GM12878 (cell line): Measurements from ENCODE around the gene SMAD2. TPM values are rescaled to one million over a fixed set of nuclear protein-coding genes. Genes with fewer than 3 reads are reported as not detected.
A peak's percentile ranks its signal among the peaks of the same experiment; 100 is the strongest.

Source experiments
- ATAC-seq: fragments of 200-7000 bp; cut with Tn5 transposase; 3 replicates; pipeline ENCODE4 v1.9.1; 2020; ENCODE audit warnings: mild to moderate bottlenecking, moderate library complexity
- BruUV-seq: library from RNA; stranded (reverse); fragments of 400-500 nt; replicated peaks from 2 replicates; lab custom pipeline; 2021; lab: Mats Ljungman, UMichigan
- CTCF ChIA-PET: fragments of 300-600 bp; sonication (Branson Sonifier 250); formaldehyde crosslinking; extraction: SDS; loops from one replicate; lab custom pipeline; 2021; ENCODE audit warnings: inconsistent platforms; lab: Yijun Ruan, JAX
- POLR2A ChIA-PET: fragments of 350-600 bp; formaldehyde crosslinking; extraction: SDS; loops from one replicate; lab custom pipeline; 2021; ENCODE audit warnings: inconsistent platforms; lab: Charles Lee
- RAD21 ChIA-PET: fragments of 300-600 bp; sonication (Branson Sonifier 250); formaldehyde crosslinking; loops from one replicate; lab custom pipeline; 2023; ENCODE audit warnings: antibody characterized with exemption; ENCODE audit not compliant: unreplicated experiment; lab: Charles Lee
- SMC1A ChIA-PET: fragments of 300-600 bp; sonication (Branson Sonifier 250); formaldehyde crosslinking; loops from one replicate; lab custom pipeline; 2023; ENCODE audit not compliant: unreplicated experiment, uncharacterized antibody; lab: Charles Lee
- DNase-seq: peaks from one replicate; pipeline ENCODE4 v3.0.0-alpha.2; 2011; ENCODE audit warnings: low read depth, low spot score
- FAIRE-seq: peaks from 3 replicates; lab custom pipeline; 2011; peaks lifted over from hg19 to GRCh38; lab: Jason Lieb, UNC
- H2AFZ ChIP-seq: 2 replicates; pipeline ENCODE4 v1.6.0; 2011; ENCODE audit warnings: low read depth, low read length, control low read depth; ENCODE audit not compliant: control insufficient read depth
- H3K27ac ChIP-seq: 2 replicates; pipeline ENCODE4 v1.5.1; 2011; ENCODE audit warnings: control low read depth; ENCODE audit not compliant: control insufficient read depth, insufficient read depth
- H3K27me3 ChIP-seq, 2 experiments: replicated peaks in 1 of 2; 2 replicates each; pipeline versions ENCODE4 v1.6.0 to v1.6.1; 2011; ENCODE audit warnings: low read length in 1 of 2; ENCODE audit not compliant: control insufficient read depth in 2 of 2, insufficient read depth in 2 of 2
- H3K36me3 ChIP-seq, 2 experiments: 2 replicates each; pipeline ENCODE4 v1.5.1; 2011; ENCODE audit warnings: low read length in 1 of 2; ENCODE audit not compliant: control insufficient read depth in 2 of 2, insufficient read depth in 2 of 2
- H3K4me1 ChIP-seq: 2 replicates; pipeline ENCODE4 v1.6.1; 2011; ENCODE audit warnings: mild to moderate bottlenecking, low read length, moderate library complexity, mixed read lengths; ENCODE audit not compliant: control insufficient read depth, insufficient read depth
- H3K4me2 ChIP-seq: 2 replicates; pipeline ENCODE4 v1.6.0; 2011; ENCODE audit warnings: control low read depth; ENCODE audit not compliant: control insufficient read depth, insufficient read depth
- H3K4me3 ChIP-seq: fragments of 200-600 bp; sonication (generic); 2 replicates; pipeline ENCODE4 v1.5.1; 2016
- H3K79me2 ChIP-seq: 2 replicates; pipeline ENCODE4 v1.6.0; 2011; ENCODE audit warnings: low read length; ENCODE audit not compliant: control insufficient read depth, insufficient read depth
- H3K9ac ChIP-seq: 2 replicates; pipeline ENCODE4 v1.8.0; 2011; ENCODE audit warnings: low read length, control low read depth, mixed read lengths; ENCODE audit not compliant: control insufficient read depth, insufficient read depth
- H3K9me3 ChIP-seq: replicated peaks from 3 replicates; pipeline ENCODE4 v1.5.1; 2011; ENCODE audit warnings: mild to moderate bottlenecking, low read length; ENCODE audit not compliant: control insufficient read depth, insufficient read depth
- H4K20me1 ChIP-seq: 2 replicates; pipeline ENCODE4 v1.6.0; 2011; ENCODE audit not compliant: control insufficient read depth, insufficient read depth
- MXI1 ChIP-seq: fragments of 150-350 bp; IDR thresholded peaks from 2 replicates; pipeline ENCODE4 v1.6.1; 2011; ENCODE audit warnings: low read depth, mild to moderate bottlenecking, inconsistent platforms, low read length, improper control_type of control experiment
- SIX5 ChIP-seq: IDR thresholded peaks from 2 replicates; pipeline ENCODE4 v1.6.1; 2011; ENCODE audit warnings: mild to moderate bottlenecking, low read depth, low read length, moderate library complexity; ENCODE audit not compliant: severe bottlenecking
- WGBS: methylation state at CpG from one replicate; pipeline ENCODE4 v1.1.6; 2016; ENCODE audit warnings: low lambda C conversion rate; ENCODE audit not compliant: insufficient replicate concordance, insufficient coverage; ENCODE audit errors: missing lambda C conversion rate; 5-methylcytosine and 5-hydroxymethylcytosine counted together
- in situ Hi-C: fragments of 300-500 bp; cut with MboI; formaldehyde crosslinking; loops from 9 replicates; pipeline ENCODE4 v1.14.3; 2018; ENCODE audit warnings: mixed read lengths
- intact Hi-C: fragments of 100-400 bp; cut with micrococcal nuclease; formaldehyde crosslinking; loops from one replicate; pipeline ENCODE4 v1.14.2; 2022; ENCODE audit not compliant: unreplicated experiment
- polyA plus RNA-seq, 11 experiments: library from polyadenylated mRNA; depleted of rRNA in 4 of 11; unstranded in 6 of 11; stranded (reverse) in 5 of 11; fragments of >200 nt; fragmentation: Nextera tagmentation in 4 of 11; fragmentation: Illumina TruSeq in 1 of 11; extraction: Ambion mirVana in 4 of 11; extraction: Trizol in 1 of 11; gene quantifications; 1 replicate in 1 of 11; 2 replicates in 10 of 11; pipeline versions ENCODE4 v1.2.1 to v1.2.3, GENCODE V29; 2011 to 2016; ENCODE audit warnings: inconsistent platforms in 2 of 11, missing spikeins in 2 of 11, low read depth in 1 of 11
- total RNA-seq, 4 experiments: library from RNA; depleted of rRNA in 3 of 4; stranded (reverse); fragments of >200 nt in 3 of 4; fragmentation: Illumina TruSeq in 1 of 4; extraction: Trizol in 1 of 4; gene quantifications; 2 replicates each; pipeline versions ENCODE4 v1.2.1 to v1.2.3, GENCODE V29; 2013 to 2021
- TF ChIP-seq, protein P1 (sequence below): fragments of 150-350 bp; IDR thresholded peaks from 2 replicates; pipeline ENCODE4 v1.6.1; 2016; ENCODE audit warnings: low read depth, low read length
- TF ChIP-seq, protein P2 (sequence below): fragments of 450-650 bp; IDR thresholded peaks from 2 replicates; pipeline ENCODE4 v1.6.1; 2014; ENCODE audit warnings: mild to moderate bottlenecking

The SMAD2 gene
- total and polyA plus RNA-seq, 10 of the 15 experiments (the other 5 are each of a cell fraction or from before 2014, with no cell fraction given): 28.8 to 111 (median 65.8) TPM

DNA sequence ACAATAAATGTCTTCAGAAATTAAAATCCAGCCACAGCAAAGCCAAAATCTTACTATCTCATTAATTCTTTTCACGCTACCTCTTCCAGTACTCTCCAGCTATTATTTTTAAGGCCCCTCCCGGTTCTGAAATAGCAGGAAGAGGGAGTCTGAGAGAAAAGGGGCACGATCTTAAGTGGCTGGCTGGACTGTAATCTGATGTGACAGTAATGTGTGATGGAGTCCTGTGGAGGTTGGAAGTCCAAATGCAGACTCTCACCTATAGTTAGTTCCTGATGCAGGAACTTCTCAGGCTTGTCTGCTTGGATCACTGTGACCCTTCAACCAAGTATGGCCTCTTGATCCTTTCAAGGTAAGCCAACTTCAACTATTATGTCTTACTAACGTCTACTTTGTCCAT lies 43.2 kb downstream of the SMAD2 start:
- no peak overlapping the region for H3K4me3 ChIP-seq
- no peaks in the 10 kb centered on the region for H3K9me3 ChIP-seq
- H3K9ac ChIP-seq: no peak overlapping the region
- DNase-seq (no peak), ATAC-seq (no peak), FAIRE-seq (no peak)
- in situ Hi-C loops (no loop called here), intact Hi-C loops (no loop called here)
- RAD21 ChIA-PET: no interaction called here
- H3K4me1 ChIP-seq: peaks cover 6% of the 10 kb centered on the region; the same call in 1 of the 2 replicates
- H3K27me3 ChIP-seq: no peaks in the 10 kb centered on the region
- POLR2A ChIA-PET: no interaction called here
- TF ChIP-seq MXI1 (no peak), SIX5 (no peak)
- TF ChIP-seq, protein P1, sequence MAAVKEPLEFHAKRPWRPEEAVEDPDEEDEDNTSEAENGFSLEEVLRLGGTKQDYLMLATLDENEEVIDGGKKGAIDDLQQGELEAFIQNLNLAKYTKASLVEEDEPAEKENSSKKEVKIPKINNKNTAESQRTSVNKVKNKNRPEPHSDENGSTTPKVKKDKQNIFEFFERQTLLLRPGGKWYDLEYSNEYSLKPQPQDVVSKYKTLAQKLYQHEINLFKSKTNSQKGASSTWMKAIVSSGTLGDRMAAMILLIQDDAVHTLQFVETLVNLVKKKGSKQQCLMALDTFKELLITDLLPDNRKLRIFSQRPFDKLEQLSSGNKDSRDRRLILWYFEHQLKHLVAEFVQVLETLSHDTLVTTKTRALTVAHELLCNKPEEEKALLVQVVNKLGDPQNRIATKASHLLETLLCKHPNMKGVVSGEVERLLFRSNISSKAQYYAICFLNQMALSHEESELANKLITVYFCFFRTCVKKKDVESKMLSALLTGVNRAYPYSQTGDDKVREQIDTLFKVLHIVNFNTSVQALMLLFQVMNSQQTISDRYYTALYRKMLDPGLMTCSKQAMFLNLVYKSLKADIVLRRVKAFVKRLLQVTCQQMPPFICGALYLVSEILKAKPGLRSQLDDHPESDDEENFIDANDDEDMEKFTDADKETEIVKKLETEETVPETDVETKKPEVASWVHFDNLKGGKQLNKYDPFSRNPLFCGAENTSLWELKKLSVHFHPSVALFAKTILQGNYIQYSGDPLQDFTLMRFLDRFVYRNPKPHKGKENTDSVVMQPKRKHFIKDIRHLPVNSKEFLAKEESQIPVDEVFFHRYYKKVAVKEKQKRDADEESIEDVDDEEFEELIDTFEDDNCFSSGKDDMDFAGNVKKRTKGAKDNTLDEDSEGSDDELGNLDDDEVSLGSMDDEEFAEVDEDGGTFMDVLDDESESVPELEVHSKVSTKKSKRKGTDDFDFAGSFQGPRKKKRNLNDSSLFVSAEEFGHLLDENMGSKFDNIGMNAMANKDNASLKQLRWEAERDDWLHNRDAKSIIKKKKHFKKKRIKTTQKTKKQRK: no peak
- TF ChIP-seq, protein P2, sequence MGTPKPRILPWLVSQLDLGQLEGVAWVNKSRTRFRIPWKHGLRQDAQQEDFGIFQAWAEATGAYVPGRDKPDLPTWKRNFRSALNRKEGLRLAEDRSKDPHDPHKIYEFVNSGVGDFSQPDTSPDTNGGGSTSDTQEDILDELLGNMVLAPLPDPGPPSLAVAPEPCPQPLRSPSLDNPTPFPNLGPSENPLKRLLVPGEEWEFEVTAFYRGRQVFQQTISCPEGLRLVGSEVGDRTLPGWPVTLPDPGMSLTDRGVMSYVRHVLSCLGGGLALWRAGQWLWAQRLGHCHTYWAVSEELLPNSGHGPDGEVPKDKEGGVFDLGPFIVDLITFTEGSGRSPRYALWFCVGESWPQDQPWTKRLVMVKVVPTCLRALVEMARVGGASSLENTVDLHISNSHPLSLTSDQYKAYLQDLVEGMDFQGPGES: no peak
- H3K4me2 ChIP-seq: no peak overlapping the region
- CTCF ChIA-PET: interaction anchor here (0.7 to 1.7 kb wide), 4 partner anchors 9 to 18 kb away, joined by 3 to 5 read pairs (median 4); no protein-coding TSS in a partner anchor
- H2AFZ ChIP-seq: no peak overlapping the region
- H4K20me1 ChIP-seq: no peaks in the 10 kb centered on the region
- H3K36me3 ChIP-seq: peaks cover 3 to 8% of the 10 kb centered on the region in 2 experiments; a peak in 3 of 4 replicates
- H3K27ac ChIP-seq: no peak overlapping the region
- TSS peak; percentile 8 for BruUV-seq
- 97% methylated on average over 4 of the region's 4 CpGs for WGBS
- H3K79me2 ChIP-seq: peaks cover 2% of the 10 kb centered on the region
- SMC1A ChIA-PET: interaction anchor here (0.8 to 2.4 kb wide), 2 partner anchors 8 to 12 kb away, joined by 3 to 10 read pairs; no protein-coding TSS in a partner anchor
